GM18498 (cell line): ENCODE data around the gene CCDC97.
"Not testable (repeated sequence)": the region's sequence is repeated elsewhere in the genome, so short reads cannot be mapped to it uniquely, and the experiment has no call there.

Experiments
- ATAC-seq: cut with Tn5 transposase; IDR thresholded peaks from one replicate; pipeline ENCODE4 v1.9.1; 2021; ENCODE audit warnings: mild to moderate bottlenecking, moderate library complexity; ENCODE audit not compliant: unreplicated experiment

CCDC97 gene

DNA sequence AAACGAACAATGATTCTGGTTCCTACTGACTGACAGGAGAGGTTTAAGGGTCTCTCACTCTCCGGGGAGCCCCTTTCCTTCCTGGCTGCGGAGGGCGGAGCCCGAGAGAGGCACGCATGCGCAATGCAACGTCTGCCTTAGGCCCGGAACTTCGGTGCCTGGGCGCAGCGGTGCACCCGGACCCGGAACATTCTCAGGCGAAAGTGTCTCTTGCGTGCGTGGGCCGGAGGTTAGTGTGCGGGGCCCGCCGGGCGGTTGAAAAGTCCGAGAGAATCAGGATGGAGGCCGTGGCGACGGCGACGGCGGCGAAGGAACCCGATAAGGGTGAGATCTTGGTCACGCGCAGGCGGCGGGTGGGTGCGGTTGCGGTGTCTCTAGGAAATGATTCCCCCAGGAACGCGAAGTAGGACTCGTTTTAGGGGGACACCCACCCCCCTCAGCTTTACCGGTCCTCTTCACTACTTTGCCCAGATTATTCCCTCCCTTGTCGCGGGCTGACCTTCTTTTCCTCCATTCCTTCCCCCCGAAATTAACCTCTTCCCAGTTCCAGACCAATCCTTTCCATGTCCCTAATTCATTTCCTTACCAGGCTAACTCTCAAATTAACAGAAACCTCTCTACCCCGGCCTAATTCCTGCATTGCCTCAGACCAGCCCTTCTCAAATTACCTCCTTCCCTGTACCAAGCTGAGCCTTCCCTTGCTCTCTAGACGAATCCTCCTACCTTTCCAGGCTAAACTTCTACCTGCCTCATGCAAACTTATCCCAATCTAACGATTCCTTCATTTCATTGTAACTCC is at the start of gene CCDC97:
TSS of gene CCDC97 (plus strand) at position 140 of the 799 bp plus-strand sequence. CDS start at position 279, 139 bp downstream.
- ATAC-seq, result peak; percentile 68

DNA sequence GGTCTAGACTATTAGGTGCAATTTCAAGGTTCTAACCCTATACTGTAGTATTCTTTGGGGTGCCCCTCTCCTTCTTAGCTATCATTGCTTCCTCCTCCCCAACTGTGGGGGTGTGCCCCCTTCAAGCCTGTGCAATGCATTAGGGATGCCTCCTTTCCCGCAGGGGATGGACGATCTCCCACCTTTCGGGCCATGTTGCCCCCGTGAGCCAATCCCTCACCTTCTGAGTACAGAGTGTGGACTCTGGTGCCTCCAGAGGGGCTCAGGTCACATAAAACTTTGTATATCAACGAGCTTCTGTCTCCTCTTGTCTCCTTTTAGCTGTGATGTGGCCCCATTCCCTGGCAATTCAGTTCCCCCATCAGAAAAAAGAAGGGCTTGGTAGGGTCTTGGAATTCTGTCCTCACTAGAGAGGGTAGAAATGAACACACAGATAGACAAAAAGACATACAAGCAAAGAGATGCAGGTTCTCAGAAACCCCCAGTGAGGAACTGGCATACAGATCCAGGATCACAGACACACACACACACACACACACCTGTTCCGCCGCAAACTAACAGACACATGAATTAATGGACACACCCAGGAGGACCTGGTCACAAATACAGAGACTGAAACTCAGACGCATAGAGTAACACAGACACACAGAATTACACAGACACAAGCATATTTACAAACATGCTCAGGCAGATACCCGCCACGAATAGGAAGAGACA is 48.3 kb upstream of the CCDC97 start:
- no peak for ATAC-seq

DNA sequence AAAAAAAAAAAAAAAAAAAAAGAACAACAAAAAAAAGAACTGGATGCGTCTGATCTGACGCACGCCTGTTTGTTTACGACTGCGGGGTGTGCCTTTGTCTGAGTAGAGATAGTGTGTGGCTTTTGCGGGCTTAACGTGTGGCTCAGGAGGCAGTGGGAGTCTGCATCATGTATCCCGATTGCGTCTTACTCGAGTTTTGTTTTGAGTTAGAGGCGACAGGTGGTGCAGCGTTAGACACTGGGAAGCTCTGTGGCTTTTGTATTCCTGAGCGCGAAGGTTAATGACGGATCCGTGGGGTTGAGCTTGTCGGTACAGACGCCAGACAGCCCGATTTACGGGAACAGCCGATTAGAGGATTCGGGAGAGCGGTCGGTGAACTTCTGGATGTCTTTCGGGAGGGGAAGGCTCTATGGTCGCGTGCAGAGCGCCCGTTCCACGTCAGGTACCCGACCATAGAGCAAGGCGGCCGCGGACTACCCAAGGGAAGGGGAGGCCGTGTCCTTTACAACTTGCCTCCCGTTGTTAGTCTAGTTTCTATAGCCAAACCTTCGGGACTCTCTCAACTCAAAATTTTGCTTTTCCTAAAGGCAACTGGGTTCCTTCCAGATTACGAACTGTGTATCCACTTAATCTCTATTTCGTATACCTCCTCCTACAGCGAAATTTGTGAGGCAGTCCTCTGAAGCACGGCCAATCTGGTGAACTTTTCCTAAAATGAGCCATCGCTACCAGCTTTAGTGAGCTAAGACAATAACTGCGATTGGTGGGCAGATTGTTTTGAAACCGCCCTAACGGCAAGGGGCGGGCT is 46.7 kb upstream of the CCDC97 start:
- ATAC-seq, result peak; percentile 17

DNA sequence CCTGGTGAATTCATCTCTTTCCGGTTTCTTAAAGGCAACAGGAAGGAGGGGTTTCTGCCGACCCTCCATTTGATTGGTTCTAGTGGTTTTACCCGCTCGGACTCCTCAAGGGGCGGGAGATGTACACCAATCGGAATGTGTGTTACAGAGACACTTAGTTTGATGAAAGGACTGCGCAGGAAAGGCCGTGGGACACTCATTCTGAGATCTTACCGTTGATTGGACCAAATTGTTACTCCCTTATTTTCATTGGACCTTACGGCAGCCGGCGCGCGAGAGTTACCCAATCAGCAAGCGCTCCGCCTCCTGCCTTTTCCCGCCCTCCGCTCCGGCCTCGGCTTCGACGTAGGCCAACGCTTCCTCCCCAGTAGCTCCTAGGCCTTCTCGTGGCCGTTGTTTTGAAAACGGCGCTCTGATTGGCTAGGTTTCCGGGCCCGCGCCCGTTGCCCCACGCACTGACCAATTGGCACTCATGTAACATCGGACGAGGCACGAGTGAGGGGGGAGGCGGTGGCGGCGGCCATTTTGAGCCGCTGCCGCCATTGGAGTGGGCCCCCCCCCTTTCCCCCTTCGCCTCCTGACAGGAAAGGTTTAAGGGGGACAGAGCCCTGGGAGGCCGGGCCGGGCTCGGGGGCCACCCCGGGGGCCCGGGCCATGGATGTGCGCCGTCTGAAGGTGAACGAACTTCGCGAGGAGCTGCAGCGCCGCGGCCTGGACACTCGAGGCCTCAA is 46.0 kb upstream of the CCDC97 start, which contains the start of gene HNRNPUL1:
TSS of gene HNRNPUL1 (plus strand) at position 523 of the 731 bp plus-strand sequence. CDS start at position 655, 132 bp downstream.
- peak; percentile 73 for ATAC-seq

DNA sequence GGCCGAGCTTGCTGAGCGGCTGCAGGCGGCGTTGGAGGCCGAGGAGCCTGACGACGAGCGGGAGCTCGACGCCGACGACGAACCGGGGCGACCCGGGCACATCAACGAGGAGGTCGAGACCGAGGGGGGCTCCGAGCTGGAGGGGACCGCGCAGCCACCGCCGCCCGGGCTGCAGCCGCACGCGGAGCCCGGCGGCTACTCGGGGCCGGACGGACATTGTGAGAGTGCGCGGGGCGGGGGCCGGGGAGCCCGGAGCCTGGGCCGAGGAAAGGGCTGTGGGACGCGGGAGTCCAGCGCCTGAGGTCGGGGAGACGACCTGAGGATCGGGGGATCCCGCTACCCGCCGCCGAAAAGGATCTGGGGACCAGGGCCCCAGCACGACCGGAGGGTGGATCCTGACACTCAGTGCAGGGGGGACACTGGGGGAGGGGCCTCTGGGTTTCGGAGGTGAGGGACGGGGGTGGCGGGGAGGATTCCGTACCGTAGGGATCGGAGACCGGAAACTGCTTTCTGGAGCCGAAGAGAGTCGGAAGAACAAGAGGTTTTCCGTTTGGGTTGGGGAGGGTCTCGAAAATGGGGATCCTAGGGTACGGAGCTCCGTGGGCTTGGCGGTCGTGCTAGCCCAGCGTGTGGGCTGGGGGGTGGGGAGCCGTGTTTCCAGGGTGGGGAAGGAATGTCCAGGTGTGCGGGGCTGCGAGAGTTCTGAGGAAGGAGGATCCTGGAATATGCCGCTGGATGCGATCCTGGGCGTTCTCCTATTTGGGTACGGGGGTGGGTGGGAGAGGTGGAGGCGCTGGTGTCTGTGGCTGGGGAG is 45.2 kb upstream of the CCDC97 start:
- ATAC-seq, result peak; percentile 0

DNA sequence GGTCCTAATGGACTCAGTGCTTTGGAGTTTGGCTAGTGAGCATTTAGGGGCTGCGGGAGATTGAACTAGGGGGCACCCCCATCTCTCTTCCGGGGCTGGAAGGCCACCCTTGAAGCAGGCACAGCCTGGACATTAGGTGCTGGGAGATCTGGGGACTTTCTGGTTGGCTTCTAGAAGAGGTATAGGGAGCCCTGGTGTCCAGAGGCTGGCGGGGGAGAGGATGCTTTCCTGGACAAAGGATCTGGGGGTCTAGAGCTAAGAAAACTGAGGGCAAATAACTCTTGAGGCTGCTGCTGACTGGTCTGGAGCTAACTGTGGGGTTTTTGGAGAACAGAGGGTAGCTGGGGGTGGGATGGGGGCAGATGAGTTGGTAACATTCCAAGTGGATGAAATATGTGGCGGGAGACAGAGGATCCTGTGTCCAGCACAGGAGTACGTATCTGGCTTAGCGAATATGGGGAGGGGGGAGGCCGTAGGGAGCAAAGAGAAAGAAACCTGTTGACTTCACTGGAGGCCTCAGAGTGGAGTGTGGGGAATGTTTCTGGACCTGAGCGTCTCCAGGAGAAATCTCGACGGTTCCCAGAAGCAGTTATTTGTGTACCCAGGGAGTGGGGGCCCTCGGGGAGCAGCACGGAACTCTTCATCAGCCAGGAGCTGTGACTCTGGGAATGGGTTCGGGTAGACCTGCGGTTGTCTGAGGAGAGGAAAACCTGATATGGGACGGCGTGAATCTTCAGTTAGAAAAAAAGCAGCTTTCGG is 44.4 kb upstream of the CCDC97 start:
- ATAC-seq, result no peak

DNA sequence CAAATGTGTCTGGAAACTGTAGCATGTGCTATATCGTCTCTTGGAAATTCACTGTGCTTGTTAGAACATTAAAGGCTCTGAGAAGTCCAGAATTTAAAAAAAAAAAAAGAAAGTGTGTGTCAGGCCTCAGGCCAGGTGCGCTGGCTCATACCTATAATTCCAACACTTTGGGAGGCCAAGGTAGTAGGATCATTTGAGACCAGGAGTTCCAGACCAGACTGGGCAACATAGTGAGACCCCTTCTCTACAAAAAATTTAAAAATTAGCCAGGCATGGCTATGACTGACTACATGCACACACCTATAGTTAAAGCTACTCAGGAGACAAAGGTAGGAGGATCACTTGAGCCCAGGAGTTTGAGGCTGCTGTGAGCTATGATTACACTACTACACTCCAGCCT is 40.9 kb upstream of the CCDC97 start:
- ATAC-seq, result no peak

DNA sequence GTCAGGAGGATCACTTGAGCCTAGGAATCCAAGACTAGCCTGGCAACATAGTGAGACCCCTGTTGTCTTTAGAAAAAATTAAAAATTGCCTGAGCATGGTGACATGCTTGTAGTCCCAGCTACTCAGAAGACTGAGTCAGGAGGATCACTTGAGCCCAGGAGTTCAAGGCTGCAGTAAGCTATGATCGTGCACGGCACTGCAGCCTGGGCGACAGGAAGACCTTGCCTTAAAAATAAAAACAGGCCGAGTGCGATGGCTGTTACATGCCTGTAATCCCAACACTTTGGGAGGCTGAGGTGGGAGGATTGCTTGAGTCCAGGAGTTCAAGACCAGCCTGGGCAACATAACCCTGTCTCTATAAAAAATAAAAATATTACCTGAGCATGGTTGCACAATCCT is 40.4 kb upstream of the CCDC97 start:
- ATAC-seq, result no peak

DNA sequence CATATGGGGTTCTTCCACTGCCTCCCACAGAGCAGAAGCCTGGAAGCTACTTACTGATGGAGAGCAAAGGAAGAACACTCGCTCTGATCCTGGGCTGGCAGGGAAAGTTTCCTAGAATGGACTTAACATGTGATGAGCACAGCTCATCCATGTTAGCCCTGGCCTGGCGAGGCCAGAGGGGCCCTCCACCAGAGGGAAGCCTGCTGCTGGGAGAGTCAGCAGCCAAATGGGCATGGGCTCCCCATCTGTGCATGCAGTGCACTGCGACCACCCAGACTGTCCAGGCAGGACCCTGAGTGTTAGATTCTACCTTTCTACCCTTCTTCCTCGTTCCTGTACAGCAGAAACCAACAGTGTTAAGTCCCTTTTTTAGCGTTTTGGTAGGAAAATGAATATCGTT is 36.9 kb upstream of the CCDC97 start:
- ATAC-seq, result no peak

DNA sequence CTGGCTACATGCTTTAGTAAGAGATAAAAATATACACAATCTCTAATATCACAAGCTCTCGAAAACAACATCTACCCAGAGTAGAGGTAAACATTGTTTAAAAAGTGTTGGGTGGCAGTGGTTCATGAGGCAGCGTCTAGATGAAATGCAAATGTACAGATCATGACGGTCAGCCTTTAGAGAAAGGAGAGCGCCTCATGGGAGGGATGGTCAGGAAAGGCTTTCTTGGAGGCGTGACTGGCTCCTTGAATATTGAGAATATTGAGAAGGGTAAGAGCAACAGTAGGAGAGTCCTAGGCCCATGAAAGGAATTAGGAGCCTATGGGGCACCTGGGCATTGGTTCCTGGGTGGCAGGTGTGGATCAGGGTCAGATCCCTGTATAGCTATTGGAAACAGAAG is 35.2 kb upstream of the CCDC97 start:
- no peak for ATAC-seq

DNA sequence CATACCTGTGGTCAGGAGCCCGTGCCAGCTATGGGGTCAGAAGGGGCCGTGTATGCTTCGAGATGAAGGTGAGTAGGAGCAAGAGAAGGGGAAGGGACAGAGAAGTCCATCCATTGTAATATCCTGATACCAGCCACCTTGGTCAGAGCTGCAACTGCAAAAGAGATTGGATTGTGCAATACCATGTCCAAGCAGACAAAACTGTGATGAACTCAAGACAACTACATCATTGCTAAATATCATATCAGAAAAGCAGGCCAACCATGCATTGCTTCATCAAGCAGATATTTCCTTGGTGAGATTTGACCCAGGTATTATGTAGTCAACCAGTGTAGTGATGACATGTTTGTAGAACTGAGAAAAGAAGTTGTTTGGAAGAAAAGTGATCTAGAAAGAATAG is 33.7 kb upstream of the CCDC97 start:
- ATAC-seq, result no peak

DNA sequence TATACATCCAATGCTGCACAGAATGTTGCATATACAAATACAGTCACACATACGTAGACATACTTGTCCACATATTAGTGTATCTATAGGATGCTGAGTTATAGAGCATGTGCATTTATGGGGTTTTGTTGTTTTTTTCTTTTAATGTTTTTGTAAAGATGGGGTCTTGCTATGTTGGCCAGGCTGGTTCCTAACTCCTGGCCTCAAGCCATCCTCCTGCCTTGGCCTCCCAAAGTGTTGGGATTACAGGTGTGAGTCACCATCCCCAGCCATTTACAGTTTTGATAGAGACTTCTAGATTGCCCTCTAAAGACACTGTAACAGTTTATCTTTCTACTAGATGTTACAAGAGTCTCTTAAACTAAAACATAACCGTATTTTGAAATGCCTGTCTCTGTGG is 31.5 kb upstream of the CCDC97 start:
- no peak for ATAC-seq

DNA sequence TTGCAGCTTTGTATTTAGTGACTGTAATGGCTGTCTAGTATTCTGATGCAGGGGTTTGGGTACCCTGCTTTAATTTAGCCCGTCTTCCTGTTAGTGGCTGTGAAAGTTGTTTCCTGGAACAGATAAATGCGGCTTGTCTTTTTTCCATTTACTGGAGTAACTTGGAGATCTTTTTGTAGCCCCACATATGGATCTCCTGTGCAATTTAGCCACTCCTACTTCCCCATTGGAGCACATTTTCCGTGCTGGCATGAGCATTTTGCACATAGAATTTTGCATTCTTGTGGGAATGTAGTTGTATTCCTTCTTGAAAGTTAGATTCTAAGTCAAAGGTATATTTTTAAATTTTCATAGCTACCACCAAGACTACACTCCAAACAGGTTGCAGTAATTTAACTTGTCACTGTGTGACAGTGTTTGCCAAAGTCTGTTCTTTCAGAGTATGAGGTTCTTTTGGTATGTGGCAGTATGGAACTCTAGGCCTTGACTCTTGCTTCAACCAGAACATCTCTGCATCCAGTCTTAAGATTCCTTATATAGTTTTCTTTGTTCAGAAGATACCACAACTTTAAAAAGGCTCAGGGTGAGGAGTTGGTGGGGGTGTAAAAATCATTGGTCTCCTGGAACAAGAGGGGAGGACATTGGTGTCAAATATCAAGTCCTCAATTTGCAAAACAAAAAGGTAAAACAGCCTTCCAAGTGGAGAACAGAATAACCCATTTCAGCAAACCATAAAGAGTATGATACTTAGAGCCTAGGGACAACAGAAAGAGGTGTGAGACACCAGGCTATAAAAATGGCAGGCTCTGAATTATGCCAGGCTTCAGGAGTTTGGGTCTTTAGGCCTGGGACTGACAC is 21.1 kb upstream of the CCDC97 start:
- no peak for ATAC-seq

DNA sequence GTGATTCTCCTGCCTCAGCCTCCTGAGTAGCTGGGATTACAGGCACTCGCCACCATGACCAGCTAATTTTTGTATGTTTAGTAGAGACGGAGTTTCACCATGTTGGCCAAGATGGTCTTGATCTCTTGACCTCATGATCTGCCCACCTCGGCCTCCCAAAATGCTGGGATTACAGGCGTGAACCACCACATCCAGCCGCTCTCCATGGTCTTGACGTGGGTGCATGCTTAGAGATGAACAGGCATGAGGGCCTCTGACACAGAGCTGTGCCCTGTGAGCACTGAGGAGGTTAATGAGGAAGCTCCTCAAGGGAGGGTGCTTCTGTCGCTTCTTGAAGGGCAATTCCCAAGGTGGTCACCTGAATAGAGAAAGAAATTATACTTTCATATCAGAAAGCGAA is 20.2 kb upstream of the CCDC97 start:
- ATAC-seq, result not testable (repeated sequence)

DNA sequence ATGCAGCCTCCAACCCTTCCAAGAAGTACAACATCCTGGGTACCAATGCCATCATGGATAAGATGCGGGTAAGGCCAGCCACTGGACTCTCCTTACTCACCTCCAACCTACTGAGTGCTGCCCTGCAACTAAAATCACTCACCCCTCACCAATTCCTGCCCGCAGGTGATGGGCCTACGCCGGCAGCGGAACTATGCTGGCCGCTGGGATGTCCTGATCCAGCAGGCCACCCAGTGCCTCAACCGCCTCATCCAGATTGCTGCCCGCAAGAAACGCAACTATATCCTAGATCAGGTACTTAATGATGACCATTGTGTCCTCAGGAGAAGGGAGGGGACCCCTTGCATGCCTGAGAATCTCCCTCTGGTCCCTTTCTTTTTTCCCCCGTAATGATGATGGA is 15.6 kb upstream of the CCDC97 start:
- no peak for ATAC-seq

DNA sequence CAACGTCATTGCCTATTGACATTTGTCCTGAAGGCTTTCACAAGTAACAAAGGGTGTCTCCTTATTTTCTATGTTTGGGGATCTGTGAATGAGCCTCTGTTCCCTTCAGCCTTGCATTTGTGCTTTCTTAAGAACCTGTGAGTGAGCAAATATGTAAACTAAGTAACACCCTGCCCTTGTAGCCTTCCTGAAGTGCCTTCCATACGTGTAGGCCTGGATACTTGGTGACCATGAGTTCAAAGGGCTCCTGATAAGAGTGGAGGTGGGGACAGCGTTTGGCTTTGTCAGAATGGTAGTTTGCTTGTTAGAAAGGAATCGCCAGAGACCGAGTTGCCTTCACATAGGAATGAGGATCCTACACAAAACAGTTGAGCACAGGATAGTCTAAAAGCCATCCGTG is 14.5 kb upstream of the CCDC97 start:
- ATAC-seq, result no peak

DNA sequence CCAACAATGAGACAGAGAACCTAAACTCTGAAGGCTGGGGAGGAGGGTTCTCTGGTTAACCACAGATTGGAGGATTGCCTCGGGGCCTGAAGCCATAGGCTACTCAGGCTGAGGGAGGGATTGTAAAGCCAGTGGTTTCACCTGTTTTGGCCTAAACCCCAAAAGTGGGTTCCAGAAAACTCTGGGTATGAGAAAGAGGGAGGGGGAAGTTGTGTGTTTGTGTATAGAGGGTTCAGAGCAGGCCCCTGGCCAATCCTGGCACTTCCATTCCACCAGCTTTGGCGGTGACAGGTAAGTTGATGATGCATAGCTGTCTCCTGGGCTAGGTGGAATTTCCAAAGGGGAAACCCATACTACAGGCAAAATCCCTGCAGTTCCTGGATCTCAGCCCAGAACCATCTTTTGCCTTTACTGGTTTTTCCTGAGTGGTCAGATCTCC is 13.5 kb upstream of the CCDC97 start:
- ATAC-seq, result no peak
